GM12878 (cell line): ENCODE results near the gene MTCL3.

ENCODE experiments used
- FOXM1 ChIP-seq: IDR thresholded peaks from 2 replicates; pipeline ENCODE4 v1.6.1; 2012; ENCODE audit warnings: low read depth, mild to moderate bottlenecking, inconsistent platforms, low read length, moderate library complexity
- POLR2A ChIP-seq: IDR thresholded peaks from 2 replicates; pipeline ENCODE4 v1.6.1; 2011; ENCODE audit warnings: low read depth, mild to moderate bottlenecking, low read length
- RAD51 ChIP-seq: fragments of 450-650 bp; IDR thresholded peaks from 2 replicates; pipeline ENCODE4 v1.6.1; 2016; ENCODE audit warnings: moderate library complexity, mild to moderate bottlenecking, inconsistent platforms

DNA sequence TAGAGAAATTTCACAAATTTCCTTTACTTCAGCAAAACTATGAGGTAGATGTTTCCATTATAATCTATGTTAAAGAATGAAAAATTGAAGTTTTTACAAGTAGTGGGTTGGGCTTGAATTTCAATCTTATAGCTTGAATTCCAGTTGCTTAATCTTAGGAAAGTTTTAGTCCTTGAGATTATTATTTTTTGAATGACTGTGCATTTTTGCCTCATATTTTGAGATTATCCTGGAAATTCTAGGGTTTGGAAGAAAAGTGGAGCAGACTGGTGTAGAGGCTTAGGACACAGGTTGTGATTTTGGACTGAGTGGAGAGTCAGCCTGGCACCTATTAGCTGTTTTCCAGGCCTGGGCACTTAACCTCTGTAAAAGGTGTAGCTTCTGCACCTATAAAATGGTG lies 5.7 kb downstream of the MTCL3 start:
- TF ChIP-seq FOXM1 (no peak), RAD51 (no peak), POLR2A (no peak)
